Cardiac ventricle fibroblast (primary cell): Measurements from ENCODE around the gene UBE4A. TPM values are rescaled to one million over a fixed set of nuclear protein-coding genes. Genes with fewer than 3 reads are reported as not detected.

Experiments used
- total RNA-seq: library from RNA; depleted of rRNA; stranded (reverse); fragments of >200 nt; gene quantifications from 2 replicates; pipeline ENCODE4 v1.2.3, GENCODE V29; 2015

Gene UBE4A, protein sequence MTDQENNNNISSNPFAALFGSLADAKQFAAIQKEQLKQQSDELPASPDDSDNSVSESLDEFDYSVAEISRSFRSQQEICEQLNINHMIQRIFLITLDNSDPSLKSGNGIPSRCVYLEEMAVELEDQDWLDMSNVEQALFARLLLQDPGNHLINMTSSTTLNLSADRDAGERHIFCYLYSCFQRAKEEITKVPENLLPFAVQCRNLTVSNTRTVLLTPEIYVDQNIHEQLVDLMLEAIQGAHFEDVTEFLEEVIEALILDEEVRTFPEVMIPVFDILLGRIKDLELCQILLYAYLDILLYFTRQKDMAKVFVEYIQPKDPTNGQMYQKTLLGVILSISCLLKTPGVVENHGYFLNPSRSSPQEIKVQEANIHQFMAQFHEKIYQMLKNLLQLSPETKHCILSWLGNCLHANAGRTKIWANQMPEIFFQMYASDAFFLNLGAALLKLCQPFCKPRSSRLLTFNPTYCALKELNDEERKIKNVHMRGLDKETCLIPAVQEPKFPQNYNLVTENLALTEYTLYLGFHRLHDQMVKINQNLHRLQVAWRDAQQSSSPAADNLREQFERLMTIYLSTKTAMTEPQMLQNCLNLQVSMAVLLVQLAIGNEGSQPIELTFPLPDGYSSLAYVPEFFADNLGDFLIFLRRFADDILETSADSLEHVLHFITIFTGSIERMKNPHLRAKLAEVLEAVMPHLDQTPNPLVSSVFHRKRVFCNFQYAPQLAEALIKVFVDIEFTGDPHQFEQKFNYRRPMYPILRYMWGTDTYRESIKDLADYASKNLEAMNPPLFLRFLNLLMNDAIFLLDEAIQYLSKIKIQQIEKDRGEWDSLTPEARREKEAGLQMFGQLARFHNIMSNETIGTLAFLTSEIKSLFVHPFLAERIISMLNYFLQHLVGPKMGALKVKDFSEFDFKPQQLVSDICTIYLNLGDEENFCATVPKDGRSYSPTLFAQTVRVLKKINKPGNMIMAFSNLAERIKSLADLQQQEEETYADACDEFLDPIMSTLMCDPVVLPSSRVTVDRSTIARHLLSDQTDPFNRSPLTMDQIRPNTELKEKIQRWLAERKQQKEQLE
- 30.8 and 32.3 TPM in 2 replicates for total RNA-seq

GRCh38 chr11:118359295-118359958 lies at the start of gene UBE4A:
Gene UBE4A (plus strand): TSS chr11:118359600. CDS start chr11:118365081, 5,481 bp downstream.

DNA sequence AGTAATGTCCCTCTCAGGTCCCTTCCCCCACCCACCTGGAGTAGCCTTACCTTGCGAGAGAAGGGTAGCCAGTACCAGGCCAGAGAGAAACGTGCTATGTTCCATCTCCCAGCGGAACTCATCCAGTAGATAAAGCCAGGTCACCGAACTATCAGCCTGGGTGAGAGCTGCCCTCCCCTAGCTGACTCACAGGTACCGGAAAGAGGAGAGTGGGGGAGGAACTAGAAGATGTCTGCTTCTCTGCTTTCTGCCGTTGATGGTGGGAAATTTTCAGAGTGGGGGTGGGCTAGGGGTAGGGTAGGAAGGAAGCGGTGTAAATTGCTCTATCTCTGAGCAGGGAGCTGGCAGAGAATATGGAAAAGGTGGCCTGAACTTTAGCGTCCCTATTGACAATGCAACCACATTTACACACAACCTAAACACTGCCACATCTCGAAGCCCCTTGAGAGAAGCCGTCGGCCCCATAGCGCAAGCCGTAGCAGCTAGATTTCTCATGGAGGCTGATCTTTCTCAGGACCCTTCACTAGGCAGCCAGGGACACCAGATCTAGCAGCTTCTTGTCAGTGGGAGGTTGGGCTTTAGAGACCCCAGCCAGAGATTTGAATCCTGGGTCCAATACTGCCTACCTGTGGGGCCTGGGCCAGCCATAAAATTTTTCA lies 16.8 kb upstream of the UBE4A start, which contains the start of gene CD3D:
TSS of gene CD3D (minus strand) at position 203 of the 659 bp plus-strand sequence. CDS start at position 105, 98 bp downstream.

DNA sequence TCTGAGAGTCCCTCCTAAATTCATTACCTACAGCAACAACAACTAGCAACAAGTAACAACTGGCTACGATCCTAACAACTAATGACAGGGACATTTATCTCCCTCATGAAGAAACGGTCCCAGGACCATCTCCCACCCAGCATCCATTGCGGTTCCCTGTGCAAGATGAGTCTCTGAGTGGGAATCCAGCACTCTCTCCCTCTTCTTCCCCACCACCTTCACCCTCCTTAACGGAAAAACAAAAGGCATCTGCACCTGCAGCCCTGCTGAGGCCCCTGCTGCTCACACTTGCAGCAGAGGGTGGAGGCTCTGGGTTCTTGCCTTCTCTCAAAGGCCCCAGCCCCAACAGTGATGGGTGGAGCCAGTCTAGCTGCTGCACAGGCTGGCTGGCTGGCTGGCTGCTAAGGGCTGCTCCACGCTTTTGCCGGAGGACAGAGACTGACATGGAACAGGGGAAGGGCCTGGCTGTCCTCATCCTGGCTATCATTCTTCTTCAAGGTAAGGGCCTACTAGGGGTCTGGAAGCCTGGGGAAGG lies 15.4 kb upstream of the UBE4A start, which contains the start of gene CD3G:
TSS of gene CD3G (plus strand) at position 364 of the 535 bp plus-strand sequence. CDS start at position 444, 80 bp downstream.

GRCh38 chr11:118401151-118401879 lies 41.9 kb downstream of the UBE4A start, which contains the start of gene ATP5MG:
Gene ATP5MG (plus strand): TSS chr11:118401606. CDS start chr11:118401666, 60 bp downstream.

DNA sequence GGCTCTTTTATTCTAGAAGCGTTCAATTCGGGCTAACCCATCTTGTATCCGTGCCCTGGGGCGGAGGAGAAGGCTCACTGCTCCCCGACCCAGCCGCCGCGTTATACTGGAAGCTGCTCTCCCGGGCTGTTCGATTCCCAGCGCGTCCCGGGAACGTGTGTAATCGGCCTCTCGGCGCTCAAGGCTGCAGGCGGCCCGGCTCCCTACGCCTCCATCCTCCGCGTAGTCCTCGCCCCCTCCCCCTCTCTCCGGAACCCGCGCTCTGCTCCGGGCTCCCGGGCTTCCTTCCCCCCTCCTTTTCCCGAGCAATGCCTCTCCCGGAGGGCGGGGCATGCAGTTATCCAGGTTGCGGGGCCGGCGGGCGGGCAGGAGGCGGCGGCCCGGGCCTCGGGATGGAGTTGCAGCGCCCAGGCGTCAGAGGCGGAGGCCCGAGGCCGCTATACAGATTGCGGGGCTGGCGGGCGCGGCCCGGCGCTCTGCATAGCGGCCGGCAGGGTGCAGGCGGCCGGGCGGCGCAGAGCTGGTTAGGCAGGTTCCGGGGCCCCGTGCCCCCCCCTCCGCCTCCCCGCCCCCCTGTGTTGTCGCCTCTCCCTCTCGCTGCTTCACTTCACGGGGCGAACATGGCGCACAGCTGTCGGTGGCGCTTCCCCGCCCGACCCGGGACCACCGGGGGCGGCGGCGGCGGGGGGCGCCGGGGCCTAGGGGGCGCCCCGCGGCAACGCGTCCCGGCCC lies 76.7 kb downstream of the UBE4A start, which contains the start of gene KMT2A:
TSS of gene KMT2A (plus strand) at position 600 of the 732 bp plus-strand sequence. CDS start at position 621, 21 bp downstream.

Other genes with a start within 250 kb of the UBE4A start
- gene SCN4B, start 206.8 kb upstream of the UBE4A start, total RNA-seq, result 0.19 and 0.44 TPM in 2 replicates
- not detected in 2 replicates for gene SCN2B, start 183.0 kb upstream of the UBE4A start, total RNA-seq
- not detected in 2 replicates for gene JAML, start 134.6 kb upstream of the UBE4A start, total RNA-seq
- 0.05 and 0.06 TPM in 2 replicates for gene MPZL3, start 107.2 kb upstream of the UBE4A start, total RNA-seq
- gene MPZL2, start 95.3 kb upstream of the UBE4A start, total RNA-seq, result 0.44 and 0.68 TPM in 2 replicates
- not detected in 2 replicates for gene CD3E, start 54.9 kb upstream of the UBE4A start, total RNA-seq
- not detected in 2 replicates for gene CD3D, start 16.9 kb upstream of the UBE4A start, total RNA-seq
- not detected in 2 replicates for gene CD3G, start 15.3 kb upstream of the UBE4A start, total RNA-seq
- 27.5 and 29.8 TPM in 2 replicates for gene ATP5MG, start 42.0 kb downstream of the UBE4A start, total RNA-seq
- gene KMT2A, start 76.9 kb downstream of the UBE4A start, total RNA-seq, result 28.0 and 33.8 TPM in 2 replicates
- 0.20 TPM in 1 of 2 replicates, not detected in the other for gene TTC36, start 167.9 kb downstream of the UBE4A start, total RNA-seq
- gene TMEM25, start 171.6 kb downstream of the UBE4A start, total RNA-seq, result 6.0 and 15.4 TPM in 2 replicates
- 17.4 and 23.0 TPM in 2 replicates for gene IFT46, start 206.3 kb downstream of the UBE4A start, total RNA-seq
- gene ARCN1, start 212.8 kb downstream of the UBE4A start, total RNA-seq, result 115 and 140 TPM in 2 replicates
- 108 and 144 TPM in 2 replicates for gene PHLDB1, start 248.0 kb downstream of the UBE4A start, total RNA-seq